Retinal pigment epithelial cell (primary cell): Measurements from ENCODE around the gene C13orf46.
"Not testable (repeated sequence)": the region's sequence is repeated elsewhere in the genome, so short reads cannot be mapped to it uniquely, and the experiment has no call there.

ENCODE experiments used
- DNase-seq: peaks from one replicate; pipeline ENCODE4 v3.0.0-alpha.2; 2010; ENCODE audit warnings: low read depth
- H3K4me3 ChIP-seq: 2 replicates; pipeline ENCODE4 v1.5.1; 2011; ENCODE audit warnings: mild to moderate bottlenecking, low read length, control low read depth, moderate library complexity
- CTCF ChIP-seq: conservative IDR thresholded peaks from 2 replicates; pipeline ENCODE4 v1.5.1; 2011; ENCODE audit warnings: low read depth, low read length, control low read depth, inconsistent platforms

Gene C13orf46

GRCh38 chr13:113973218-113974164 is at the start of gene C13orf46:
TSS of gene C13orf46 (minus strand) at chr13:113974076. CDS start at chr13:113973997, 79 bp downstream.
- DNase-seq, result no peak
- TF ChIP-seq CTCF, result no peak
- H3K4me3 ChIP-seq, result no peak within 1 kb of the TSS

- H3K4me3 ChIP-seq, result no peak overlapping the region
- TF ChIP-seq CTCF, result no peak
- no peak for DNase-seq
These were observed 49.0 kb upstream of the C13orf46 start for GRCh38 chr13:114022876-114023275.

- DNase-seq, result no peak
- no peak for TF ChIP-seq CTCF
- H3K4me3 ChIP-seq, result no peak overlapping the region
These were observed 48.4 kb upstream of the C13orf46 start for GRCh38 chr13:114022309-114022669.

GRCh38 chr13:114021464-114022308 is 47.8 kb upstream of the C13orf46 start:
- no peak for DNase-seq
- no peak overlapping the region for H3K4me3 ChIP-seq
- TF ChIP-seq CTCF, result no peak

GRCh38 chr13:114020750-114021463 is 47.0 kb upstream of the C13orf46 start:
- no peak overlapping the region for H3K4me3 ChIP-seq
- no peak for TF ChIP-seq CTCF
- DNase-seq, result no peak

- not testable (repeated sequence) for DNase-seq, H3K4me3 ChIP-seq
These were observed 46.3 kb upstream of the C13orf46 start for GRCh38 chr13:114020134-114020533.

- DNase-seq, result no peak
- no peak overlapping the region for H3K4me3 ChIP-seq
- no peak for TF ChIP-seq CTCF
These were observed 45.5 kb upstream of the C13orf46 start for GRCh38 chr13:114019367-114019766.
